22Rv1 (cell line): ENCODE measurements around the gene C22orf23.
A peak's percentile ranks its signal among the peaks of the same experiment; 100 is the strongest.

Source experiments
- CTCF ChIP-seq: fragments of 450-650 bp; IDR thresholded peaks from 2 replicates; pipeline ENCODE4 v1.5.1; 2017; ENCODE audit warnings: mild to moderate bottlenecking
- ZFX ChIP-seq: fragments of 450-650 bp; IDR thresholded peaks from 2 replicates; pipeline ENCODE4 v1.6.1; 2017; ENCODE audit warnings: antibody characterized with exemption, borderline replicate concordance

- TF ChIP-seq CTCF (peak; percentile 78), ZFX (no peak)
These were observed 47.7 kb downstream of the C22orf23 start, which contains the start of gene MICALL1 for GRCh38 chr22:37905534-37906363.
